GM19452 (cell line): ENCODE data around the gene SLC30A5.
"Not testable (repeated sequence)": the region's sequence is repeated elsewhere in the genome, so short reads cannot be mapped to it uniquely, and the experiment has no call there.

Source experiments
- ATAC-seq: cut with Tn5 transposase; IDR thresholded peaks from one replicate; pipeline ENCODE4 v1.9.1; 2021; ENCODE audit not compliant: unreplicated experiment

Gene SLC30A5

DNA sequence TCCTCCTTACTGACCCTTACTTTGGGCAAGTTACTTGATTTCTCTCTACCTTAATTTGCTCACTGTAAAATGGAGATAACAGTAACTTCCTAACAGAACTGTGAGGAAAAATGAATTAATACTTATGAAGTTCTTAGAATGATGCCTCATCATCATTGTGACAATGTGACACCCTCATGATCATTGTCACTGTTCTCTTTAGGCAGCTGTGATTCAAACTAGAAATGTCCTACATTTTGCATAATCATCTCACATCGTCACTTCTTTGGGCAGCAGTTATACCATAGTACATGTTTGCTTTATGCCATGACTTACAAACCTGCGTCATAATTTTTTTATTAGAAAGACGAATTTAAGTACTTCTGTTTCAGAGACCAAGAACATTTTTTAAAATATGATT, 9.7 kb downstream of the SLC30A5 start:
- ATAC-seq: no peak

DNA sequence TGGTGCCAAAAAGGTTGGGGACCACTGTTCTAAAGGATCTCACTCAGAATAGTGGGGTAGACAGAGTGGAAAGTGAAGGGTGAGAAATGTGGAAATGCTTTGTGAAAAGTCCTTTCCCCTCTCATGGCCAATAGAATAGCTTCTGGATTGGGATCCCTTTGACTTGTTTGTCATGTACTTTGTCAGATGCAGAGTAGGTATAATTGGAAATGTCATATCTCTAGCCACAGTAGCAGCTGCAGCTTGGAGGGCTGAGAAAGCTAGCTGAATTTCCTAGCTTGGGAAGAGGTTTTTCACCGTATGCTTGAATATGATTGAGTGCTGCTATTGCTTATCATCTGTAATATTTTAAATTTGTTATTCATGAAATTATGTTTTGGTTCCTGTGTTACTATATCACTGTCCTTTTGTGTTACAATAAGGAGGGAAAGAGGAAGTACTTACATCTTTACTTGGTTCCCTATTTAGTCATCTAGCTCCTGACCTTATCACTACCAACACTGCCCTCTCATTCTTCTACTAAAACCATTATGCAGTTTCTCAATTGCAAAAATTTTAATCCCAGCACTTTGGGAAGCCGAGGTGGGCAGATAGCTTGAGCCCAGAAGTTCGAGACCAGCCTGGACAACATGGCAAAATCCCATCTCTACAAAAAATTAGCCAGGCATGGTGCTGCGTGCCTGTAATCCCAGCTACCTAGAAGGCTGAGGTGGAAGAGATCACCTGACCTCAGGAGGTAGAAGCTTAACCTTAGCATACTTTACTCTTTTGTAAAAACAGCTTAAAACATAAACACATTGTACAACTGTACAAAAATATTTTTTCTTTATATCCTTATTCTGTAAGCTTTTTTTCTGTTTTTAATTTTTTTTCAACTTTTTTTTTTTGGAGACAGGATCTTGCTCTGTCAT, 12.4 kb downstream of the SLC30A5 start:
- peak; percentile 60 for ATAC-seq

DNA sequence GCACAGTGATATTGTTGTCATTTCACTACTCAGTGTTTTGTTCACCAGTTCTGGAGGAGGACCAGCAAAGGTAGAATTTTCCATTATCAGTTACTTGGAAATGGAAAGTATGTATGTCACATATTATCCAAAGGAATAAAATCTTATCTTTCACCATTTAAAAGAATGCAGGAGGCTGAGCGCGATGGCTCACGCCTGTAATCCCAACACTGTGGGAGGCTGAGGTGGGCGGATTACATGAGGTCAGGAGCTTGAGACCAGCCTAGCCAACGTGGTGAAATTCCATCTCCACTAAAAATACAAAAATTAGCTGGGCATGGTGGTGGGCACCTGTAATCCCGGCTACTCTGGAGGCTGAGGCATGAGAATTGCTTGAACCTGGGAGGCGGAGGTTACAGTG, 14.6 kb downstream of the SLC30A5 start:
- ATAC-seq: not testable (repeated sequence)

DNA sequence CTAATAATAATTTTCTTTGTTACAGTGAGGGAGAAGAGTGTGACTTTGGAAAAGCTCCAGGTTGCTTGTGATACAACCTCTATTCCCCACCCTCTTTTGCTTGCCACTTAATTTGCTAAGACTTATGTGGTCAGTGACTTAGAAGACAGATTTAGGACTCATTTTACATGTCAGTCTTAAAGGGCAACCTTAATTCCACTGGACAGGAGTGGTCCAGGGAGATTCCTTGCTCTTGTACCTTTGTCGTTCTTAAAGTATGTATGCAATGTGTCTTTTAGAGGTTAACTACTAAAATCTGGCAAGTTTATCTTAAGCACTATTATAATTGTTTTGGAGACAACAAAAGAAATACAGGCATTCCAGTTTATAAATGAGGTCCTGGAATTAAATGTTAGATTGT, 20.0 kb downstream of the SLC30A5 start:
- no peak for ATAC-seq

DNA sequence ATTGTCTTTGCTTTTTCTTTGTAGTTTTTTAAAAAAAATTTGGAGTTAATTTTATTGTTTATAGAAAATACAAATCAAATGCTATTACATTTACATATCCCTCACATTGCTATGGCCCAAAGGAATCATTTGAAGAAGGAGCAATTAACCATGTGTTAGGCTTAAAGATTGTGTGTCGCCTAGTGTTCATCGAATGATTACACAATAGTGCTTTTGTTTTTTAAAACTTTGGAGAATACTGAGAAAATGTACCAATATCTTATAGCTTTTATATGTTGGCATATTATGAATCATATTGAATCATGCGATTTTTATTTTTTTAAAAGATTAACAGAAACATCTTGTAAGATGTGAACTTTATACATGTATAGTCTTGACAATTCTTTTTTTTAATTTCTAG, 21.7 kb downstream of the SLC30A5 start:
- no peak for ATAC-seq

DNA sequence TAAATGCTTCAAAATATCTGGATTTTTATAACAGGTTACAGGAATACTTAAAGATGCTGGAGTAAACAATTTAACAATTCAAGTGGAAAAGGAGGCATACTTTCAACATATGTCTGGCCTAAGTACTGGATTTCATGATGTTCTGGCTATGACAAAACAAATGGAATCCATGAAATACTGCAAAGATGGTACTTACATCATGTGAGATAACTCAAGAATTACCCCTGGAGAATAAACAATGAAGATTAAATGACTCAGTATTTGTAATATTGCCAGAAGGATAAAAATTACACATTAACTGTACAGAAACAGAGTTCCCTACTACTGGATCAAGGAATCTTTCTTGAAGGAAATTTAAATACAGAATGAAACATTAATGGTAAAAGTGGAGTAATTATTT, 35.6 kb downstream of the SLC30A5 start:
- ATAC-seq: no peak

DNA sequence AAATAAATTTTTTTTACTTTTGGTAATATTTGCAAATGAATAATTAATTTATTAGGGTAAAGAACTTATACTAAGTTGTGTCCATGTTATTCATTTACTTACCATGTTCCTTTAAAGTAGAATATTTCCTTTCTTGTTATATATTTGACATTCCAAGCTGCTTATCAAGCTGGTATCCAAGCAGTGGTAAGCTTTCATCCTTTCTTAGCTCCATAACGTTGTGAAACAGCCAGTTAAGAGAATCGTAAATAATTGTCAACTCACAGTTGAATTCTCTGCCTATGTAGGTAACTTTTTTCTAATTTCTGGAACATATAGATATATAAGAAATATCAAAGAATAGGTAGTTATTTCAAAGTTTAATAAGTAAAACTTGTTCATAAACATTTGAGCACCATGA, 36.4 kb downstream of the SLC30A5 start:
- no peak for ATAC-seq

DNA sequence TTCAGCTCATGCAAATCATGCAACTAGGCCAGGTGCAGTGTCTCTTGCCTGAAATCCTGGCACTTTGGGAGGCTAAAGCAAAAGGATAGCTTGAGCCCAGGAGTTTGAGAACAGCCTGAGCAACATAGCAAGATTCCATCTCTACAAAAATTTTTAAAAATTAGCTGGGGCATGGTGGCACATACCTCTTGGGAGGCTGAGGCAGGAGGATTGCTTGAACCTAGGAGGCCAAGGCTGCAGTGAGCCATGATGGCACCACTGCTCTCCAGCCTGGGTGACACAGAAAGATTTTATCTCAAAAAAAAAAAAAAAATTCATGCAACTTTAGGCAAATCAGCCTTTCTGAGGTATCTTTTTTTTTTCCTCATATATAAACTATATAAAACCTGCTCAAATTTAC, 37.5 kb downstream of the SLC30A5 start:
- no peak for ATAC-seq

DNA sequence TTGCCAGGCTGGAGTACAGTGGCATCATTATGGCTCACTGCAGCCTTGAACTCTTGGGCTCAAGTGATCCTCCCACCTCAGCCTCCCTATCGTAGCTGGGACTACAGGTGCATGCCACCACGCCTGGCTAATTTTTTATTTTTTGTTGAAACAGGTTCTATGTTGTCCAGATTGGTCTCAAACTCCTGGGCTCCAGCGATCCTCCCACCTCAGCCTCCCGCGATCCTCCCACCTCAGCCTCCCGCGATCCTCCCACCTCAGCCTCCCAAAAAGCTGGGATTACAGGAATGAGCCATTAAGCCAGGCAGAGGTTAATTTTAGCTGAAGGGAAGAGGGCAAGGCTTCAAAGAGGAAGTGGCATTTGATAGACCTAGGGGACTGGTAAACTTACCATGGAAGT, 40.3 kb downstream of the SLC30A5 start:
- no peak for ATAC-seq

DNA sequence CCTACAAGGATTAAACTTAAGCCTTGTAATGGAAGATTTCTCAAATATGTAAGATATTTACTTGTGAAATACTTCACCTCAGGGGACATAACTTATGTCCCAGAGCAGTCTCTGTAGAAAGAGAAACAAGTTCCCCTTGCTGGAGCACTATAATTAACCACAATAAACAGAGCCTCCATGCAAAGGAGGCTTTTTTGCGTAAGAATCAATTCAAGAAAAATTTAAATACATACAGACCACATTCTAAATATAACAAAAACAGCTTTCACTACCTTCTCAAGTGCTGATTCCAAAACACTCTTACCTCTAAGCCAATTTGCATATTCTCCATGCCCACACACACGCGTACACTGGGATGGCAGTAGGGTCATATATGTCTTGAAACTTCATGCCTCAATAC, 42.5 kb downstream of the SLC30A5 start:
- ATAC-seq: peak; percentile 93

DNA sequence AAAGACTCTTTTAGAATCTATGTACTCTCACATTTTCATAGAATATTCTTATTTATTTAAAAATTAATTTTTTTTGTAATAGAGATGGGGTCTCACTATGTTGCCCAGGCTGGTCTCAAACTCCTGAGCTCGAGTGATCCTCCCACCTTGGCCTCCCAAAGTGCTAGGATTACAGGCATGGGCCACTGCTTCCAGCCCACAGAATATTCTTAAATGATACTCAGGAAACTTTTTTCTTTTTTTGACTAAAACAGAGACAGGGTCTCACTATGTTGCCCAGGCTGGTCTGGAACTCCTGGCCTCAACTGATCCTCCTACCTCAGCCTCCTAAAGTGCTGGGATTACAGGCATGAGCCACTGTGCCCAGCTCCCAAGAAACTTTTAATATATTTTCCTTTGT, 43.4 kb downstream of the SLC30A5 start:
- ATAC-seq: not testable (repeated sequence)

DNA sequence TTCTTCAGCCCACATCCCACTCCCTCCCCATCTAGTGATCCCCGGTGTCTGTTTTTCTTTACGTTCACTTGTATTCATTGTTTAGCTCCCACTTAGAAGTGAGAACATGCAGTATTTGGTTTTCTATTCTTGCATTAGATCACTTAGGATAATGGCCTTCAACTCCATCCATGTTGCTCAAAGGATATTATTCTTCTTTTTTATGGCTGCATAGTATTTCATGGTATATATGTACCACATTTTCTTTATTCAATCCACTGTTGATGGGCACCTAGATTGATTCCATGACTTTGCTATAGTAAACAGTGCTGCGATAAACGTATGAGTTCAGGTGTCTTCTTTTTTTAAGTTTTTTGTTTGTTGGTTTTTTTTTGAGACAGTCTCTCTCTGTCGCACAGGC, 44.0 kb downstream of the SLC30A5 start:
- no peak for ATAC-seq

DNA sequence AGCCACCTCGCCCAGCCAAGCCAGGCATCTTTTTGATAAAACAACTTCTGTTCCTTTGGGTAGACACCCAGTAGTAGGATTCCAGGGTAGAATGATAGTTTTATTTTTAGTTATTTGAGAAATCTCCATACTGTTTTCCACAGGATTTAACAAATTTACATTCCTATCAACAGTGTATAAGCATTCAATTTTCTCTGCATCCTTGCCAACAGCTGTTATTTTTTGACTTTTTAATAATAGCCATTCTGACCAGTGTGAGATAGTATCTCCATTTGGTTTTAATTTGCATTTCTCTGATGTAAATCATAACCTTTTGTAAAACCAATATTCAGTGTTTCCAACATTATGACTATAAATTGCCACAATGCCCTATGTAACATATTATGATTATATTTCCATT, 45.0 kb downstream of the SLC30A5 start:
- no peak for ATAC-seq

DNA sequence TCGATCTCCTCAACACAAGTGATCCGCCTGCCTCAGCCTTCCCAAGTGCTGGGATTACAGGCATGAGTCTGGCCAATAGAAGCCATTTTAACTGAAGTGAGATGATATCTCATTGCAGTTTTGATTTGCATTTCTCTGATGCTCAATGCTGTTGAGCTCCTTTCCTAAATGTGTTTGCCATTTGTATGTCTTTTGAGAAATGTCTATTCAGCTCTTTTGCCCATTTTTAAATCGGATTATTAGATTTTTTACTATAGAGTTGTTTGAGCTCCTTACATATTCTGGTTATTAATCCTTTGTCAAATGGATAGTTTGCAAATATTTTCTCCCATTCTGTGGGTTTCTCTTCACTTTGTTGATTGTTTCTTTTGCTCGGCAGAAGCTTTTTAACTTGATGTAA, 46.4 kb downstream of the SLC30A5 start:
- ATAC-seq: not testable (repeated sequence)

DNA sequence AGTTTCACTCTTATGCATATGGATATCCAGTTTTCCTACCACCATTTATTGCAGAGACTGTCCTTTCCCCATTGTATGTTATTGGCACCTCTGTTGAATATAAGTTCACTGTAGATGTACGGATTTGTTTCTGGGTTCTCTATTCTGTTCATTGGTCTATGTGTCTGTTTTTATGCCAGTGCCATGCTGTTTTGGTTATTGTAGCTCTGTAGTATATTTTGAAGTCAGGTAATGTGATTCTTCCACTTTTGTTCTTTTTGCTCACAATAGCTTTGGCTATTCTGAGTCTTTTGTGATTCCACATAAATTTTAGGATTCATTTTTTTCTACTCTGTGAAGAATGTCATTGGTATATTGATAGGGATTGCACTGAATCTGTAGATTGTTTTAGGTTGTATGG, 47.0 kb downstream of the SLC30A5 start:
- no peak for ATAC-seq

DNA sequence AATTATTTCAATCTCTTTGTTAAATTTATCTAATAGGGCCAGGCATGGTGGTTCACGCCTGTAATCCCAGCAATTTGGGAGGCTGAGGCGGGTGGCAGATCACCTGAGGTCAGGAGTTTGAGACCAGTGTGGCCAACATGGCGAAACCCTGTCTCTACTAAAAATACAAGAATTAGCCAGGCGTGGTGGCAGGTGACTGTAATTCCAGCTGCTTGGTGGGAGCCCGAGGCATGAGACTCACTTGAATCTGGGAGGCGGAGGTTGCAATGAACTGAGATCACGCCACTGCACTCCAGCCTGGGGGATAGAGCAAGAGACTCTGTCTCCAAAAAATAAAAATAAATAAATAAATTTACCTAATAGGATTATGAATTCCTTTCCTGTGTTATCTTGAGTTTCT, 54.8 kb downstream of the SLC30A5 start:
- not testable (repeated sequence) for ATAC-seq

DNA sequence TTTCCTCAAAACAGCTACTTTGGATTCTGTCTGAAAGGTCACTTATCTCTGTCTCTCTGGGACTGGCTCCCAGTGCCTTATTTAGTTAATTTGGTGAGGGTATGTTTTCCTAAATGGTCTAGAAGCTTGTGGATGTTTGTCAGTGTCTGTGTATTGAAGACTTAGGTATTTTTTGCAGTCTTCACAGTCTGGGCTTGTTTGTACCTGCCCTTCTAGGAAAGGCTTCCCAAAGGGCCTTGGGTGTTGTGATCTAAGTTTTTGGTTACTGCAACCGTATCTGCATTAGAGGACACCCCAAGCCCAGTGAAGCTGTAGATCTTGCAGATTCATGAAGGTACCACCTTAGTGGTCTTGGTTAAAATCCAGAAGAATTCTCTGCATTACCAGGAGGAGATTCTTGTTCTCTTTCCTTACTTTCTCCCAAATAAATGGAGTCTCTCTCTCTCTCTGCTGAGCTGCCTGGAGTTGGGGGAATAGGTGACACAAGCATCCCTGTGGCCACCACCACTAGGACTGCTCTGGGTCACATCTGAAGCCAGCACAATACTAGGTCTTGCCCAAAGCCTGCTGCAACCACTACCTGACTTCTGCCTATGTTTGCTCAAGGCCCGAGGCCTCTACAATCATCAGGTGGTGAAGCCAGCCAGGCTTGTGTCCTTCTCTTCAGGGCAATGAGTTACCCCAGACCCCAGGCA, 55.3 kb downstream of the SLC30A5 start:
- no peak for ATAC-seq

DNA sequence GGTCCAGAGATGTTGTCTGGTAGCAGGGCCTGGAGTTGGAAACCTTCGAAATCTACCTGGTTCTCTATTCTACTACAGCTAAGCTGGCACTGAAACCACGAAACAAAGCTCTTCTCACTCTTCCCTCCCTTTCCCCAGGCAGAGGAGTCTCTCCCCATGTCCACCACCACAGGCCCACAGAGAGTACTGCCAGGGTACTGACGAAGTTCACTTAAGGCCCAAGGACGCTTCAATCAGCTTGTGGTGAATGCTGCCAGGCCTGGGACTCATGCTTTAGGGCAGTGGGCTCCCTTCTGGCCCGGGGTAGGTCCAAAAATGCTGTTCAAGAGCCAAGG, 55.8 kb downstream of the SLC30A5 start:
- ATAC-seq: no peak

DNA sequence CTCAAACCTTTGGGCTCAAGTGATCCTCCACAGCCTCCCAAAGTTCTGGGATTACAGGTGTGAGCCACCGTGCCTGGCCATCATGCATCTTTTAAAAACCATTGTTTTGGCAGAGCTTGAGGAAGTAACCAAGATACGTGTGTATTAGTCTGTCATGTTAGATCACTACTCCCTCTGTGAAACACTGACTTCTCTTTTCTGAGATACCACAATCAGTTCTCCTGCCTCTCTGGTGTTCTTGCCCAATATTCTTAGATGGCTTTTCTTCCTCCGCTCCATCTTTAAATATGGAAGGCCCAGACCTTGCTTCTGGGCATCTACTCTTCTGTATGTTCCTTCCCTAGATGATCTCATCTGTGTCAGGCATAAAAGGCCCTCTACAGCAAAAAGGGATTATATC, 58.9 kb downstream of the SLC30A5 start:
- no peak for ATAC-seq

DNA sequence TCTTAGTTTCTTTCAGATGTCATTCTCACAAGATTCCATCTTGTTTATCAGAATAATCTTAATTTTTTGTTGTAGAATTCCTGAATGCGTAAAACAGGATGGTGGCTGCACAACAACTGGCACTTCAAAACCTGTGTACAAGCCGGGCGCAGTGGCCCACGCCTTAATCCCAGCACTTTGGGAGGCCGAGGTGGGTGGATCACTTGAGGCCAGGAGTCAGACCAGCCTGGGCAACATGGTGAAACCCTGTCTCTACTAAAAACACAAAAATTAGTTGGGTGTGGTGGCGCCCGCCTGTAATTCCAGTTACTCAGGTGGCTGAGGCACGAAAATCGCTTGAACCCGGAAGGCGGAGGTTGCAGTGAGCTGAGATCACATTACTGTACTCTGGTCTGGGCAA, 62.6 kb downstream of the SLC30A5 start:
- ATAC-seq: no peak

DNA sequence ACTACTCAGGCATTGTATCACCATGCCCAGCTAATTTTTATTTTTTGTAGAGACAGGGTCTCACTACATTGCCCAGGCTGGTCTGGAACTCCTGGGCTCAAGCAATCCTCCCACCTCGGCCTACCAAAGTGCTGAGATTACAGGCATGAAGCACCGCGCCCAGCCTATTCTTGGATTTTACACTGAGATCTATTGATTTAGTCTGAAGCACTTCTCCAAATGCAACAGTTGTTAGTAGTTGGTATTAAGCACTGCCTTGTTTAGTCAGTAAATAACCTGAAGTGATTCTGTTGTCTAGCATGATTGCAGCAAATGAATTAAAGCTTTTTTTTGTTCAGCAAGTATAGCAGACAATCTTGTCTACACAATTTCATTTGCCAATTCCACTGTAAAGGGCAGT, 64.2 kb downstream of the SLC30A5 start:
- ATAC-seq: no peak

DNA sequence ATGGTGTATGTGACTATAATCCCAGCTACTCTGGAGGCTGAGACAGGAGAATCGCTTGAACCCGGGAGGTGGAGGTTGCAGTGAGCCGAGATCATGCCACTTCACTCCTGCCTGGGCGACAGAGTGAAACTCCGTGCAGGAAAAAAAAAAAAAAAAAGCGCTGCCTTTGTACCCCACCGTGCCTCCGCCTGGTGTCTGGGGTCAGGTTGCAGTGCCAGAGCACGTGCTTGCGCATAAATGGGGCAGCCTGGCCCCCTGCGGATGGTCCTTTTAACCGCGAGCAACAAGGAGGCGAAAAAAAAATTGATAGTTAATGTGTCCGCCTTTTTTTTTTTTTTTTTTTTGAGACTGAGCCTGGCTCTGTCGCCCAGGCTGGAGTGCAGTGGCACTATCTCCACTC, 66.8 kb downstream of the SLC30A5 start:
- ATAC-seq: no peak
